SK-N-SH treated with all-trans-retinoic acid at 6 μM for 48 hours (cell line): ENCODE results near the gene DMRTB1.

Experiments used
- CREB5 ChIP-seq: fragments of 250-450 bp; sonication (Bioruptor Pico); IDR thresholded peaks from 2 replicates; pipeline ENCODE4 v1.5.1; 2020; ENCODE audit warnings: low read depth, mild to moderate bottlenecking, moderate library complexity
- GLIS3 ChIP-seq: fragments of 250-450 bp; sonication (Bioruptor Pico); IDR thresholded peaks from 2 replicates; pipeline ENCODE4 v1.5.0; 2020; ENCODE audit warnings: mild to moderate bottlenecking, moderate library complexity
- OSR1 ChIP-seq: fragments of 250-450 bp; sonication (Bioruptor Pico); IDR thresholded peaks from 2 replicates; pipeline ENCODE4 v1.8.0; 2022; ENCODE audit warnings: moderate library complexity, mild to moderate bottlenecking, inconsistent platforms
- PATZ1 ChIP-seq: fragments of 250-450 bp; sonication (Bioruptor Pico); IDR thresholded peaks from 2 replicates; pipeline ENCODE4 v1.8.0; 2020; ENCODE audit warnings: mild to moderate bottlenecking, moderate library complexity, borderline replicate concordance
- PPARA ChIP-seq: fragments of 250-450 bp; sonication (Bioruptor Pico); IDR thresholded peaks from 2 replicates; pipeline ENCODE4 v1.5.0; 2020; ENCODE audit warnings: mild to moderate bottlenecking, borderline replicate concordance
- ZFP30 ChIP-seq: fragments of 450-650 bp; formaldehyde crosslinking; IDR thresholded peaks from 2 replicates; pipeline ENCODE4 v1.5.0; 2022; ENCODE audit warnings: mild to moderate bottlenecking, moderate library complexity
- ZNF70 ChIP-seq: fragments of 450-650 bp; formaldehyde crosslinking; IDR thresholded peaks from 2 replicates; pipeline ENCODE4 v1.5.0; 2020; ENCODE audit warnings: mild to moderate bottlenecking, moderate library complexity

- TF ChIP-seq PATZ1 (CRISPR knock-in tag) (no peak), GLIS3 (CRISPR knock-in tag) (no peak), ZFP30 (no peak), OSR1 (no peak), ZNF70 (CRISPR knock-in tag) (no peak), CREB5 (CRISPR knock-in tag) (no peak), PPARA (CRISPR knock-in tag) (no peak)
Observed at GRCh38 chr1:53430779-53431178, 28.4 kb upstream of the DMRTB1 start.
